HCT116 (cell line): ENCODE data around the gene HEATR5A. TPM values are rescaled to one million over a fixed set of nuclear protein-coding genes. Genes with fewer than 3 reads are reported as not detected.

Experiments
- ATAC-seq: fragments of 200-7000 bp; cut with Tn5 transposase; 2 replicates; pipeline ENCODE4 v1.9.1; 2020; ENCODE audit warnings: mild to moderate bottlenecking, moderate library complexity
- BruUV-seq: library from RNA; stranded (reverse); fragments of 400-500 nt; replicated peaks from 2 replicates; lab custom pipeline; 2021; lab: Mats Ljungman, UMichigan
- CTCF ChIA-PET: fragments of 300-600 bp; sonication (Branson Sonifier 250); formaldehyde crosslinking; loops from one replicate; lab custom pipeline; 2021; ENCODE audit warnings: antibody characterized with exemption; lab: Charles Lee
- POLR2A ChIA-PET: fragments of 300-600, 350-600 bp; sonication (Branson Sonifier 250); formaldehyde crosslinking; loops from one replicate; lab custom pipeline; 2021; ENCODE audit warnings: antibody characterized with exemption; lab: Charles Lee
- RAD21 ChIA-PET, 2 experiments: fragments of 300-600 bp; sonication (Branson Sonifier 250); formaldehyde crosslinking; loops; one replicate each; lab custom pipeline; 2023; ENCODE audit warnings: low total read pairs in 2 of 2; ENCODE audit not compliant: uncharacterized antibody in 2 of 2, unreplicated experiment in 2 of 2, low non-redundant PET in 1 of 2; lab: Charles Lee
- DNase-seq: peaks from one replicate; pipeline ENCODE4 v3.0.0-alpha.2; 2010; ENCODE audit warnings: low read depth, low spot score
- H2AFZ ChIP-seq: fragments of 200-600 bp; shearing (Covaris generic), sonication (generic); 2 replicates; pipeline ENCODE4 v1.6.1; 2017; ENCODE audit warnings: low read depth, mixed run types, mixed read lengths, antibody characterized with exemption, low read length; ENCODE audit not compliant: poor library complexity, severe bottlenecking
- H3K27ac ChIP-seq: 2 replicates; pipeline ENCODE4 v1.5.1; 2012; ENCODE audit warnings: low read depth, low read length
- H3K27me3 ChIP-seq: fragments of 200-600 bp; sonication (generic); 2 replicates; pipeline ENCODE4 v1.6.1; 2016; ENCODE audit warnings: mixed run types, low read length, mixed read lengths; ENCODE audit not compliant: insufficient read depth
- H3K36me3 ChIP-seq, 2 experiments: fragments of 200-500 bp in 1 of 2; fragments of 200-600 bp in 1 of 2; sonication (Bioruptor generic) in 1 of 2; sonication (generic) in 1 of 2; 2 replicates each; pipeline versions ENCODE4 v1.5.1 to v1.6.1; 2014 to 2016; ENCODE audit warnings: low read length in 2 of 2, inconsistent platforms in 1 of 2, mixed read lengths in 1 of 2, mixed run types in 1 of 2; ENCODE audit not compliant: insufficient read depth in 2 of 2, control insufficient read depth in 1 of 2
- H3K4me1 ChIP-seq, 2 experiments: fragments of 200-600 bp in 1 of 2; sonication (generic) in 1 of 2; 2 replicates each; pipeline versions ENCODE4 v1.5.1 to v1.6.1; 2012 to 2017; ENCODE audit warnings: low read length in 2 of 2, inconsistent platforms in 1 of 2, mild to moderate bottlenecking in 1 of 2, mixed read lengths in 1 of 2, mixed run types in 1 of 2, moderate library complexity in 1 of 2; ENCODE audit not compliant: insufficient read depth in 2 of 2, control insufficient read depth in 1 of 2
- H3K4me2 ChIP-seq: fragments of 200-600 bp; sonication (generic); 2 replicates; pipeline ENCODE4 v1.6.1; 2017; ENCODE audit warnings: mixed run types, low read length, mixed read lengths
- H3K4me3 ChIP-seq, 2 experiments: fragments of 200-600 bp in 1 of 2; sonication (generic) in 1 of 2; replicated peaks in 1 of 2; 2 replicates each; pipeline ENCODE4 v1.5.1; 2011 to 2016; ENCODE audit warnings: low read length in 2 of 2, control low read depth in 1 of 2, low read depth in 1 of 2, mild to moderate bottlenecking in 1 of 2, mixed read lengths in 1 of 2, mixed run types in 1 of 2
- H3K79me2 ChIP-seq: fragments of 200-600 bp; sonication (generic); 2 replicates; pipeline ENCODE4 v1.6.1; 2017; ENCODE audit warnings: mild to moderate bottlenecking, mixed run types, low read length, moderate library complexity, mixed read lengths; ENCODE audit not compliant: insufficient read depth
- H3K9ac ChIP-seq: fragments of 200-600 bp; sonication (generic); 2 replicates; pipeline ENCODE4 v1.6.1; 2016; ENCODE audit warnings: low read length, mixed read lengths
- H3K9me2 ChIP-seq: fragments of 200-600 bp; sonication (generic), shearing (Covaris generic); 2 replicates; pipeline ENCODE4 v1.6.1; 2017; ENCODE audit warnings: mixed run types, mild to moderate bottlenecking, moderate library complexity; ENCODE audit not compliant: insufficient read depth
- H3K9me3 ChIP-seq, 2 experiments: fragments of 200-500 bp in 1 of 2; fragments of 200-600 bp in 1 of 2; sonication (Bioruptor generic) in 1 of 2; sonication (generic) in 1 of 2; 2 replicates each; pipeline ENCODE4 v1.6.1; 2014 to 2017; ENCODE audit warnings: low read length in 2 of 2, mixed read lengths in 2 of 2, inconsistent platforms in 1 of 2, low read depth in 1 of 2, mild to moderate bottlenecking in 1 of 2, mixed run types in 1 of 2, moderate library complexity in 1 of 2; ENCODE audit not compliant: control insufficient read depth in 1 of 2, insufficient read depth in 1 of 2
- H4K20me1 ChIP-seq: fragments of 200-600 bp; sonication (generic), shearing (Covaris generic); 2 replicates; pipeline ENCODE4 v1.6.1; 2017; ENCODE audit warnings: mixed run types, mild to moderate bottlenecking, moderate library complexity; ENCODE audit not compliant: insufficient read depth
- CEBPB ChIP-seq: IDR thresholded peaks from 2 replicates; pipeline ENCODE4 v1.6.1; 2012; ENCODE audit warnings: low read depth
- CTCF ChIP-seq, 3 experiments: fragments of 200-600 bp in 1 of 3; sonication (generic) in 1 of 3; IDR thresholded peaks in 2 of 3; conservative IDR thresholded peaks in 1 of 3; 2 replicates each; pipeline ENCODE4 v1.5.1; 2012 to 2017; ENCODE audit warnings: low read depth in 2 of 3, low read length in 2 of 3, antibody characterized with exemption in 1 of 3, borderline replicate concordance in 1 of 3, control low read depth in 1 of 3, mild to moderate bottlenecking in 1 of 3, mixed read lengths in 1 of 3, mixed run types in 1 of 3, moderate library complexity in 1 of 3; ENCODE audit not compliant: insufficient read depth in 1 of 3
- EGR1 ChIP-seq: IDR thresholded peaks from 2 replicates; pipeline ENCODE4 v1.6.1; 2012; ENCODE audit warnings: low read depth
- ELF1 ChIP-seq: IDR thresholded peaks from 2 replicates; pipeline ENCODE4 v1.6.1; 2012; ENCODE audit warnings: low read depth, borderline replicate concordance
- FOSL1 ChIP-seq: IDR thresholded peaks from 2 replicates; pipeline ENCODE4 v1.6.1; 2012; ENCODE audit warnings: low read depth
- MAX ChIP-seq: IDR thresholded peaks from 2 replicates; pipeline ENCODE4 v1.6.1; 2012
- POLR2A ChIP-seq: IDR thresholded peaks from 2 replicates; pipeline ENCODE4 v1.7.0; 2011; ENCODE audit warnings: borderline replicate concordance; ENCODE audit not compliant: insufficient read depth, insufficient read length; ENCODE audit errors: extremely low read depth
- RAD21 ChIP-seq: IDR thresholded peaks from 2 replicates; pipeline ENCODE4 v1.6.1; 2012; ENCODE audit warnings: low read depth, mild to moderate bottlenecking
- SIN3A ChIP-seq: IDR thresholded peaks from 2 replicates; pipeline ENCODE4 v1.6.1; 2012; ENCODE audit warnings: low read depth
- YY1 ChIP-seq: IDR thresholded peaks from 2 replicates; pipeline ENCODE4 v1.6.1; 2011; ENCODE audit warnings: low read length, low read depth, moderate library complexity, mild to moderate bottlenecking; ENCODE audit not compliant: insufficient replicate concordance; ENCODE audit errors: extremely low read depth
- ZFX ChIP-seq: fragments of 450-650 bp; IDR thresholded peaks from 2 replicates; pipeline ENCODE4 v1.6.1; 2017
- intact Hi-C: fragments of 100-400 bp; cut with micrococcal nuclease; formaldehyde crosslinking; loops from 2 replicates; pipeline ENCODE4 v1.10.0; 2022
- total RNA-seq: library from RNA; stranded (reverse); gene quantifications from one replicate; pipeline ENCODE4 v1.2.1, GENCODE V29; 2021; ENCODE audit not compliant: unreplicated experiment

Gene HEATR5A
- total RNA-seq, 1 experiment from 2014 or later: 20.9 TPM

GRCh38 chr14:31395572-31396205 is 24.7 kb downstream of the HEATR5A start:
- no peaks in the 10 kb centered on the region for H3K27me3 ChIP-seq
- no peak for DNase-seq
- TF ChIP-seq FOSL1: peak; percentile 15; the same call in 1 of the 2 replicates
- no peak for TF ChIP-seq CEBPB
- TF ChIP-seq, all 23 proteins: peak for 1
- BruUV-seq: no TSS peak
- Histone ChIP-seq H3K36me3 (no peaks in the 10 kb centered on the region), H4K20me1 (no peaks in the 10 kb centered on the region), H3K9me3 (no peaks in the 10 kb centered on the region), H3K9ac (no peak overlapping the region), H2AFZ (no peak overlapping the region), H3K4me2 (no peak overlapping the region), H3K9me2 (no peaks in the 10 kb centered on the region), H3K79me2 (no peaks in the 10 kb centered on the region), H3K4me3 (no peak overlapping the region), H3K27ac (no peak overlapping the region), H3K4me1 (no peaks in the 10 kb centered on the region)
- intact Hi-C loops: no loop called here
- ChIA-PET POLR2A (interaction anchor here (0.6 to 2.4 kb wide), 3 partner anchors 12 to 25 kb away, joined by 3 to 7 read pairs (median 3); partner anchors contain the start of gene HEATR5A), RAD21 (no interaction called here), CTCF (interaction anchor here (0.7 kb wide), 1 partner anchor 1165 kb away, joined by 3 read pairs; no protein-coding TSS in a partner anchor)
- ATAC-seq: no peak

DNA sequence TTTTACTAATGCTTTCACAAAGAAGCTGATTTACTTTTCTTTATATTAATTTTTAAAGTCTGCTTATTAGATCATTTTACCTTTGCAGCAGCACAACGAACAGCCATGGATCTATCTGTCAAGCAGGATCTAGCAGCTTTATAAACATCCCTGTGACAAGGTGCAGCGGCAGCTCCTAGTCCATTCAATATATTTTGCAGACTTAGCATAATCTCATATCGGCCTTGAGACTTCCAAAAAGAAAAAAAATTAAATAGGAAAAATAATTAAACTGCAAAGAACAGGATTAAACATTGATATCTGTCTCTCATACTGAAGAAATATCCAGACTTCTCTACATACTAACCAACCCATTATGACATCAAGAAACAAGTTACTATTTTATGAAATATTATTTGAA is 25.2 kb downstream of the HEATR5A start:
- no peak for ATAC-seq
- ChIA-PET POLR2A (interaction anchor here (2.4 kb wide), 1 partner anchor 25 kb away, joined by 7 read pairs; the partner anchor contains the start of gene HEATR5A), RAD21 (no interaction called here), CTCF (no interaction called here)
- H2AFZ ChIP-seq: no peak overlapping the region
- H3K27ac ChIP-seq: no peak overlapping the region
- H4K20me1 ChIP-seq: no peaks in the 10 kb centered on the region
- DNase-seq: no peak
- H3K36me3 ChIP-seq: no peaks in the 10 kb centered on the region
- no TSS peak for BruUV-seq
- H3K9ac ChIP-seq: no peak overlapping the region
- no peaks in the 10 kb centered on the region for H3K9me2 ChIP-seq
- no peaks in the 10 kb centered on the region for H3K4me1 ChIP-seq
- H3K27me3 ChIP-seq: no peaks in the 10 kb centered on the region
- intact Hi-C loops: no loop called here
- no peak overlapping the region for H3K4me2 ChIP-seq
- TF ChIP-seq POLR2A: no peak
- no peak for TF ChIP-seq EGR1
- no peak for TF ChIP-seq YY1
- TF ChIP-seq SIN3A: no peak
- TF ChIP-seq CEBPB: no peak
- no peak for TF ChIP-seq RAD21
- TF ChIP-seq ELF1: no peak
- TF ChIP-seq ZFX: no peak
- TF ChIP-seq FOSL1: no peak
- no peak for TF ChIP-seq MAX
- TF ChIP-seq CTCF (IDR thresholded peaks at IDR 0.05 in 2 of 3, conservative IDR thresholded peaks at IDR 0.05 in 1 of 3; ENCODE audit: borderline replicate concordance in 1 of 3, insufficient read depth in 1 of 3, low read depth in 2 of 3, low read length in 2 of 3): no peak
- H3K79me2 ChIP-seq: no peaks in the 10 kb centered on the region
- no peaks in the 10 kb centered on the region for H3K9me3 ChIP-seq
- H3K4me3 ChIP-seq: no peak overlapping the region
